Karpas-422 (cell line): ENCODE data around the gene GLIPR1L2. TPM values are rescaled to one million over a fixed set of nuclear protein-coding genes. Genes with fewer than 3 reads are reported as not detected.
"Not testable (repeated sequence)": the region's sequence is repeated elsewhere in the genome, so short reads cannot be mapped to it uniquely, and the experiment has no call there.

Experiments used
- DNase-seq: peaks from one replicate; pipeline ENCODE4 v3.0.0-alpha.2; 2015
- H2AFZ ChIP-seq: fragments of 200-600 bp; sonication (generic); 2 replicates; pipeline ENCODE4 v1.6.1; 2014; ENCODE audit warnings: antibody characterized with exemption, low read length, mixed read lengths
- H3K27ac ChIP-seq: fragments of 200-600 bp; sonication (generic); 2 replicates; pipeline ENCODE4 v1.5.1; 2014; ENCODE audit warnings: mild to moderate bottlenecking, low read length, moderate library complexity
- H3K27me3 ChIP-seq: fragments of 200-600 bp; sonication (generic); 2 replicates; pipeline ENCODE4 v1.6.1; 2014; ENCODE audit warnings: low read length, mixed read lengths
- H3K36me3 ChIP-seq: fragments of 200-600 bp; sonication (generic); 2 replicates; pipeline ENCODE4 v1.6.1; 2014; ENCODE audit warnings: low read length, mixed read lengths; ENCODE audit not compliant: insufficient read depth
- H3K4me1 ChIP-seq: fragments of 200-600 bp; sonication (generic); 2 replicates; pipeline ENCODE4 v1.6.1; 2014; ENCODE audit warnings: mild to moderate bottlenecking, low read length, mixed read lengths
- H3K4me2 ChIP-seq: fragments of 200-600 bp; sonication (generic); 2 replicates; pipeline ENCODE4 v1.6.1; 2014; ENCODE audit warnings: low read length, low read depth, mild to moderate bottlenecking; ENCODE audit not compliant: poor library complexity, severe bottlenecking
- H3K4me3 ChIP-seq: fragments of 200-600 bp; sonication (generic); 2 replicates; pipeline ENCODE4 v1.5.1; 2014; ENCODE audit warnings: mild to moderate bottlenecking, antibody characterized with exemption, low read length, mixed read lengths
- H3K79me2 ChIP-seq: fragments of 200-600 bp; sonication (generic); 2 replicates; pipeline ENCODE4 v1.6.1; 2014; ENCODE audit warnings: mild to moderate bottlenecking, low read length, mixed read lengths
- H3K9ac ChIP-seq: fragments of 200-600 bp; sonication (generic); 2 replicates; pipeline ENCODE4 v1.6.0; 2014; ENCODE audit warnings: low read length
- H3K9me2 ChIP-seq: fragments of 200-600 bp; sonication (generic), shearing (Covaris generic); replicated peaks from 2 replicates; pipeline ENCODE4 v1.6.0; 2014; ENCODE audit warnings: mild to moderate bottlenecking, low read length, moderate library complexity; ENCODE audit not compliant: insufficient read depth
- H3K9me3 ChIP-seq: fragments of 300-700, 200-600 bp; sonication (generic); 2 replicates; pipeline ENCODE4 v1.6.1; 2014; ENCODE audit warnings: low read length, mixed read lengths
- H4K20me1 ChIP-seq: fragments of 200-600 bp; sonication (generic); 2 replicates; pipeline ENCODE4 v1.6.1; 2014; ENCODE audit warnings: mild to moderate bottlenecking, antibody characterized with exemption, low read length, low read depth; ENCODE audit not compliant: insufficient read depth
- total RNA-seq: library from RNA; depleted of rRNA; stranded (reverse); fragments of >200 nt; shearing (Covaris generic); gene quantifications from 2 replicates; pipeline ENCODE4 v1.2.3, GENCODE V29; 2014; ENCODE audit warnings: low replicate concordance

Gene GLIPR1L2
- total RNA-seq, 1 experiment from 2014 or later, result not detected

DNA sequence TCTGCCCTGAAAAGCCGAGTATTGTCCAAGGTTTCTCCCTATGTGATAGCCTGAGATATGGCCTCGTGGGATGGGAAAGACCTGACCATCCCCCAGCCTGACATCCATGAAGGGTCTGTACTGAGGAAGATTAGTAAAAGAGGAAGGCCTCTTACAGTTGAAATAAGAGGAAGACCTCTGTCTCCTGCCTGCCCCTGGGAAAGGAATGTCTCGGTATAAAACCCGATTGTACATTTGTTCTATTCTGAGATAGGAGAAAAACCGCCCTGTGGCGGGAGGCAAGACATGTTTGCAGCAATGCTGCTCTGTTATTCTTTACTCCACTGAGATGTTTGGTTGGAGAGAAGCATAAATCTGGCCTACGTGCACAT, 54.2 kb downstream of the GLIPR1L2 start:
- not testable (repeated sequence) for DNase-seq, H3K9ac ChIP-seq, H3K27me3 ChIP-seq, H3K79me2 ChIP-seq, H3K9me3 ChIP-seq, H3K4me3 ChIP-seq, H2AFZ ChIP-seq, H3K4me1 ChIP-seq, H3K9me2 ChIP-seq, H4K20me1 ChIP-seq, H3K4me2 ChIP-seq, H3K27ac ChIP-seq, H3K36me3 ChIP-seq

DNA sequence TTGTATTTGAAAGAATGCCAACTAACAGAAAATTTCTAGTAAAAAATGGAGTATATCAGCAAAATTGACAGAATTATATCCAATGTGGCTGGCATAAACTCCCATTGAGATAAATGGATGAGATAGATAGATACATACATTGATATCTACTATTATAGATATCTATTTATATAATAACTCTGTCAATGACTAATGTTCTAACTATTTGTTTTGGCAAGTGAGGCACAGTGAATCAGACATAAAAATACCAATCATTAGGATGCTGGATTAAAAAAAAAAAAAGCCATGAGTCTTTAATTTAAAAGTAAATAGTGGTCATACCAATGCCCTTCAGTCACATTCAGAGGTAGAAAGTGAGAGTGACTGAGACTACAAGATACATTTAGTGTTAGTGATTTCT, 56.0 kb downstream of the GLIPR1L2 start:
- Histone ChIP-seq H3K9me3 (no peaks in the 10 kb centered on the region), H4K20me1 (no peaks in the 10 kb centered on the region), H3K27me3 (no peaks in the 10 kb centered on the region), H3K36me3 (no peaks in the 10 kb centered on the region), H3K27ac (no peak overlapping the region), H3K4me2 (no peak overlapping the region), H2AFZ (no peak overlapping the region), H3K4me3 (no peak overlapping the region), H3K9ac (no peak overlapping the region), H3K9me2 (no peaks in the 10 kb centered on the region), H3K4me1 (no peaks in the 10 kb centered on the region), H3K79me2 (no peaks in the 10 kb centered on the region)
- no peak for DNase-seq

DNA sequence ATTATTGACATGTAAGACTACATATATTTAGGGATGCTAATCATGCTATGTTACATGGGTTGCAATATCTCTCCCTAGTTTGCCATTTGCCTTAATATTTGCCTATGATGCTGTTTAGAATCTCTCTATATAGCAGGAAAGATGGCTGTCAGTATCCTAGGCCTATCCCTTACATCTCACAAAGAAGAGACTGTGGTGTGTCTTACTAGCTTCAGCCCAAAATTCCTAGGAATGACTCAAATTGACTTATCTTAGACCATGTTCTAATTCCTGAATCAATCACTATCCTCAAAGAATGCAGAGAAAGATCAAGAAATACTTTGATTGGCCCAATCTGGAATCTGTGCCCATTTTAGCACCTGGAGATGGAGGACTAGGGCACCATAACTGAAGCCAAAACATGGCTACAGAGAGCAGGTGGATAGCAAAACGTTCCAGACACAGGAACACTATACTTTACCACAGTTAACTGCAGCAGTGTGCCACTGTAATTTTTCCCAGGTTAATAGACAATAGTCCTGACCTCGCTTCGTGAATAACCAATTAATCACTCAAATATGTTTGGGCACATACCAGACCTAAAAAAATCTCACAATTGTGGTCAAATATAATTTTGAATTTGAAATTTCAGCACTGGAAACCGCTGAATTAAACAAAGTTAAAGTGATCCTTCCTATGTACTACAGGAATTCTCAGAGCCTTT, 57.0 kb downstream of the GLIPR1L2 start:
- Histone ChIP-seq H4K20me1 (no peaks in the 10 kb centered on the region), H3K4me2 (no peak overlapping the region), H3K9me3 (no peaks in the 10 kb centered on the region), H3K9ac (no peak overlapping the region), H3K27ac (no peak overlapping the region), H3K4me3 (no peak overlapping the region), H3K27me3 (no peaks in the 10 kb centered on the region), H2AFZ (no peak overlapping the region), H3K79me2 (no peaks in the 10 kb centered on the region), H3K4me1 (no peaks in the 10 kb centered on the region), H3K36me3 (no peaks in the 10 kb centered on the region), H3K9me2 (no peaks in the 10 kb centered on the region)
- no peak for DNase-seq

DNA sequence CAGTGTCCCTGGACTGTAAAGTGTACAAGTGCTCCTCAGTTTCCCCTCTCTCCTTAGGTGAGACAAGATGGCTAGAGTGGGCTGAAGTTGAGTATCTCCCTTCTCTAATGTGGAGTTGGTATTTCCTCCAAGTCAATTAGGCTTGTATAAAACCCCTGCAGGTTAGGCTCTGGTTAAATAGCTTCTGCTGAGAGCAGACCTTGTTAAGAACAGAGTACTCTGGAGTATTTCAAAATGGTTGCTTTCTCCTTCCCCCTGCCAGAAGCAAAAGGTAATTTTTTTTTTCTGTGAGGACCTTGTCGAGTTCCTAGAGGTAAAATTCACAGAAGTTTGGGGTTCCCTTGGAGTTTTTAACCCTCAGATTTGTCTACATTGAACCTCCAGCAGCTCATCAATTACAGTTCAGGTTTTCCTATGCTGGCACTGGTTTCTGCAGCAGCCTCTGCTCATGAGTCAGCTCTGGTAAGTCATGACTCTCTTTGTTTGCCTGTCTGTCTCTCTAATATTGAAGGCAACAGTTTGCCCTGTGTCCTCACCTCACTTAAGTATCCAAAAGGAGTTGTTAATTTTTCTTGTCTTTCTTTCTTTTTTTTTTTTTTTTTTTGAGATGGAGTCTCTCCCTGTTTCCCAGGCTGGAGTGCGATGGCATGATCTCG, 61.9 kb downstream of the GLIPR1L2 start:
- Histone ChIP-seq H3K9me2 (no peaks in the 10 kb centered on the region), H3K27me3 (no peaks in the 10 kb centered on the region), H3K9me3 (no peaks in the 10 kb centered on the region), H3K4me2 (no peak overlapping the region), H2AFZ (no peak overlapping the region), H3K4me3 (no peak overlapping the region), H3K79me2 (no peaks in the 10 kb centered on the region), H4K20me1 (no peaks in the 10 kb centered on the region), H3K9ac (no peak overlapping the region), H3K4me1 (peaks cover 9% of the 10 kb centered on the region), H3K27ac (no peak overlapping the region), H3K36me3 (no peaks in the 10 kb centered on the region)
- DNase-seq, result no peak

DNA sequence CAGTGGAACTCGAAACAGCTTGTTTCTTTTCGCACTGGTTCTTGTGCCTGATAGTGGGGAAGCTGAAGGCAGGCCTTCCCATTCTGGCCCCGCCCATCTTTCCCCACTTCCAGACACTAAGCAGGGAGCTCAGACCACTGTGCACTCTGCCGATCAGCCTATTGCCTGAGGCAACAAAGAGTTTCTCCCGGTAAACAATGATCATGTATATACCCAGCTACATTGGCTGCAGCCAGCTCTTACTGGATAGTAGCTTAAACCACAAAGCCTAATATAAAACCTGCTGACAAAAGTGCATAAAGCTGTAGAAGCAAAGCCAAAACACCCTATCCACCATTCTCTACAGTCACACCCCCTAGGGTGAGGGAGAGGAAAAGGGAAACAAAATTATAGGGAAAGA, 65.0 kb downstream of the GLIPR1L2 start:
- no peaks in the 10 kb centered on the region for H3K9me3 ChIP-seq
- no peaks in the 10 kb centered on the region for H3K9me2 ChIP-seq
- H4K20me1 ChIP-seq, result no peaks in the 10 kb centered on the region
- no peak overlapping the region for H2AFZ ChIP-seq
- no peak overlapping the region for H3K4me3 ChIP-seq
- H3K27me3 ChIP-seq, result no peaks in the 10 kb centered on the region
- DNase-seq, result no peak
- no peak overlapping the region for H3K9ac ChIP-seq
- H3K79me2 ChIP-seq, result no peaks in the 10 kb centered on the region
- no peak overlapping the region for H3K27ac ChIP-seq
- H3K4me2 ChIP-seq, result no peak overlapping the region
- no peaks in the 10 kb centered on the region; the same call in 1 of the 2 replicates for H3K36me3 ChIP-seq
- H3K4me1 ChIP-seq, result peaks cover 9% of the 10 kb centered on the region

DNA sequence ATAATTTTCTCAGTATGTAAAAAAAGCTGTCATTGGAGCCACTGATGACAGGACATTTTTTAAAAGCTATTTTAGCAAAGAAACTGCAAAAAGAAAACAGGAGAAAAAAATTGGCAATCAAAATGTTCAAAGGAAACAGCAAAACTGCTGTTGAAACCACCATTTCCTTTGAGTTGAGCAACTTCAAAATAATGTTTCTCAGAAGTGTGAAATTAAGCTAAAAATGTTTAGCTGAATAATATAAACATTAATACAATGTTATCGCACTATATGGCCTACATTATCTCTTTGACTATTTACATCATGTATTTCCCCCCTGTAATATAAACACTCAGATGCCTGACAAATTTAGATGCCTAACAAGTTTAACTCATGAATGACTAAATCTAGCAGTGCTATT, 66.3 kb downstream of the GLIPR1L2 start:
- no peaks in the 10 kb centered on the region; the same call in 1 of the 2 replicates for H3K36me3 ChIP-seq
- H3K4me2 ChIP-seq, result no peak overlapping the region
- no peak overlapping the region for H3K27ac ChIP-seq
- H3K9ac ChIP-seq, result no peak overlapping the region
- no peaks in the 10 kb centered on the region for H3K9me3 ChIP-seq
- H3K4me1 ChIP-seq, result peaks cover 9% of the 10 kb centered on the region
- no peaks in the 10 kb centered on the region for H3K9me2 ChIP-seq
- no peak for DNase-seq
- no peak overlapping the region for H3K4me3 ChIP-seq
- no peaks in the 10 kb centered on the region for H3K79me2 ChIP-seq
- no peaks in the 10 kb centered on the region for H3K27me3 ChIP-seq
- no peak overlapping the region for H2AFZ ChIP-seq
- no peaks in the 10 kb centered on the region for H4K20me1 ChIP-seq

DNA sequence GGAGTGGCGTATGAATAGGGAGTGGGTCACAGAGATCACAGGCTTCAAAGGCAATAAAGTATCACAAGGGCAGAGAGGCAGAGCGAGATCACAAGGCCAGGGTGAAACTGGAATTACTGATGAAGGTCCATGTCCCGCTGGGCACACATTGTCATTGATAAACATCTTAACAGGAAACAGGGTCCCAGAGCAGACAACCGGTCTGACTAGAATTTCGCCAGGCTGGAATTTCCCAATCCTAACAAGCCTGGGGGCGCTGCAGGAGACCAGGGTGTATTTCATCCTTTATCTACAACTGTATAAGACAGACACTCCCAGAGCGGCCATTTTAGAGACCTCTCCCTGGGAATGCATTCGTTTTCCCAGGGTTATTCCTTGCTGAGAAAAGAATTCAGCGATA, 67.0 kb downstream of the GLIPR1L2 start:
- not testable (repeated sequence) for H3K9ac ChIP-seq, H3K9me2 ChIP-seq, H3K4me2 ChIP-seq, H3K4me3 ChIP-seq, H3K36me3 ChIP-seq, H3K79me2 ChIP-seq, H3K27ac ChIP-seq, DNase-seq, H3K27me3 ChIP-seq, H2AFZ ChIP-seq, H4K20me1 ChIP-seq, H3K4me1 ChIP-seq, H3K9me3 ChIP-seq

DNA sequence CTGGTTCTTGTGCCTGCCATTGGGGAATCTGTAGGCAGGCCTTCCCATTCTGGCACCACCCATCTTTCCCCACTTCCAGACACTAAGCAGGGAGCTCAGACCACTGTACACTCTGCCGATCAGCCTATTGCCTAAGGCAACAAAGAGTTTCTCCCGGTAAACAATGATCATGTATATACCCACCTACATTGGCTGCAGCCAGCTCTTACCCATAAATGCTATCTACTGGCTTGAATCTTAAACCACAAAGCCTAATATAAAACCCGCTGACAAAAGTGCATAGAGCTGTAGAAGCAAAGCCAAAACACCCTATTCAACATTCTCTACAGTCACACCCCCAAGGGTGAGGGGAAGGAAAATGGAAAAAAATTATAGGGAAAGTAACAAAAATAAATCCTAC, 68.9 kb downstream of the GLIPR1L2 start:
- Histone ChIP-seq H3K27ac (no peak overlapping the region), H3K9ac (no peak overlapping the region), H3K36me3 (no peaks in the 10 kb centered on the region; the same call in 1 of the 2 replicates), H3K4me1 (no peaks in the 10 kb centered on the region), H4K20me1 (no peaks in the 10 kb centered on the region), H3K9me3 (no peaks in the 10 kb centered on the region; the same call in 1 of the 2 replicates), H2AFZ (no peak overlapping the region), H3K9me2 (no peaks in the 10 kb centered on the region), H3K79me2 (no peaks in the 10 kb centered on the region), H3K4me2 (no peak overlapping the region), H3K27me3 (no peaks in the 10 kb centered on the region), H3K4me3 (no peak overlapping the region)
- DNase-seq, result no peak
